BLaER1 treated with 17β-estradiol and CSF1 and Interleukin-3, amounts not matched to agents 10 nM and 100 nM (cell line): ENCODE results near the gene HYI.
A peak's percentile ranks its signal among the peaks of the same experiment; 100 is the strongest.

Experiments used
- H3K27ac ChIP-seq, 11 experiments: shearing (Covaris generic); formaldehyde crosslinking; 2 replicates each; pipeline ENCODE4 v1.8.1; 2022
- H3K27me3 ChIP-seq, 11 experiments: shearing (Covaris generic); formaldehyde crosslinking; 2 replicates each; pipeline ENCODE4 v1.8.1; 2022
- H3K36me3 ChIP-seq, 11 experiments: shearing (Covaris generic); formaldehyde crosslinking; 2 replicates each; pipeline ENCODE4 v1.8.1; 2022
- H3K4me1 ChIP-seq, 10 experiments: shearing (Covaris generic); formaldehyde crosslinking; 2 replicates each; pipeline ENCODE4 v1.8.1; 2022
- H3K4me2 ChIP-seq, 11 experiments: shearing (Covaris generic); formaldehyde crosslinking; 2 replicates each; pipeline ENCODE4 v1.8.1; 2022
- H3K4me3 ChIP-seq, 10 experiments: shearing (Covaris generic); formaldehyde crosslinking; 2 replicates each; pipeline ENCODE4 v1.8.1; 2022
- H3K9ac ChIP-seq, 11 experiments: shearing (Covaris generic); formaldehyde crosslinking; 2 replicates each; pipeline ENCODE4 v1.8.1; 2022
- H3K9me3 ChIP-seq, 11 experiments: shearing (Covaris generic); formaldehyde crosslinking; replicated peaks in 1 of 11; 2 replicates each; pipeline ENCODE4 v1.8.1; 2022
- H4K20me1 ChIP-seq, 11 experiments: shearing (Covaris generic); formaldehyde crosslinking; 2 replicates each; pipeline ENCODE4 v1.8.1; 2022
- Cebpa-rat ChIP-seq, 11 experiments: shearing (Covaris generic); IDR thresholded peaks; 2 replicates each; pipeline ENCODE4 v1.8.1; 2022

HYI gene

DNA sequence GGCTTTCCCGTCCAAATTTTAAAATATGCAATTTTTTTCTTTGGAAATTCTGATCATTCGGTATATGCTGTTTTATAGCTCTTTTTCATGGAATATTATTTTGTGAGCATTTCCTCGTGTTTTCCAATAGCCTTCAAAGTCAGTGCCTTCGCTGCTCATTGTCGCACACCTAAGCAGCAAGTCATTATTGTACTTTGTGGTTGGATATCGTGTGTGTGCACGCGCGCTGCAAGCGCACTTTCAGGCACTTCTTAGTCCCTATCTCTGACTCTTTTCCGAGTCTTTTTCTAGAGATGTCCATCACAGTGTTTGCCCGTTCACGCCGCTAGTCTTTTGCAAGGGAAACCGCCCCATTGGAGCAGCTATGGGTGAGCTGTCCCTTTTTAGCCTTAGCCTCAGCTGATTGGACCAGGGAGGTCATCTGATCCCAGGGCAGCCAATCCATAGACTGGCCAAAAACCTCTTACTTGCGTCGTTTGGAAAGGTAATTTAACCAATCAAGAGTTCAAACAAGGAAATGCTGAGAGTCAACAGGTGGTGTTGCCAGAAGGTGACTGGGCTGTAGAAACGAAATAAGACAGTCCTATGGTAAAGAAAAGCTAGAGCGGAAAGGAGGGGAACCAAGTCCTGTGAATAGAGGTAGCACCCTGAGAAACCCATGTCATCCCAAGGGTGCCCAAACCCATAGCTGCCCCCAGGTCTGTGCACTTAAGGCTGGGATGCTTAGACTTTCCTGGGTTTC, 710 bp upstream of the HYI start:
- Histone ChIP-seq H4K20me1 (peaks cover 0 to 35% (median 0%) of the 10 kb centered on the region in 11 experiments; a peak in 3 of 22 replicates), H3K27ac (peak overlapping the region; percentile 51 to 79 (median 70); a peak in 21 of 22 replicates), H3K9ac (peak overlapping the region; percentile 67 to 83 (median 80)), H3K36me3 (peaks cover 20 to 32% (median 29%) of the 10 kb centered on the region in 11 experiments), H3K9me3 (no peaks in the 10 kb centered on the region), H3K27me3 (no peaks in the 10 kb centered on the region), H3K4me2 (peak overlapping the region; percentile 76 to 96 (median 91)), H3K4me1 (peaks cover 10 to 28% (median 25%) of the 10 kb centered on the region in 10 experiments), H3K4me3 (peak overlapping the region; percentile 55 to 71 (median 60))
- TF ChIP-seq Cebpa-rat (IDR thresholded peaks at IDR 0.05) = no peak

DNA sequence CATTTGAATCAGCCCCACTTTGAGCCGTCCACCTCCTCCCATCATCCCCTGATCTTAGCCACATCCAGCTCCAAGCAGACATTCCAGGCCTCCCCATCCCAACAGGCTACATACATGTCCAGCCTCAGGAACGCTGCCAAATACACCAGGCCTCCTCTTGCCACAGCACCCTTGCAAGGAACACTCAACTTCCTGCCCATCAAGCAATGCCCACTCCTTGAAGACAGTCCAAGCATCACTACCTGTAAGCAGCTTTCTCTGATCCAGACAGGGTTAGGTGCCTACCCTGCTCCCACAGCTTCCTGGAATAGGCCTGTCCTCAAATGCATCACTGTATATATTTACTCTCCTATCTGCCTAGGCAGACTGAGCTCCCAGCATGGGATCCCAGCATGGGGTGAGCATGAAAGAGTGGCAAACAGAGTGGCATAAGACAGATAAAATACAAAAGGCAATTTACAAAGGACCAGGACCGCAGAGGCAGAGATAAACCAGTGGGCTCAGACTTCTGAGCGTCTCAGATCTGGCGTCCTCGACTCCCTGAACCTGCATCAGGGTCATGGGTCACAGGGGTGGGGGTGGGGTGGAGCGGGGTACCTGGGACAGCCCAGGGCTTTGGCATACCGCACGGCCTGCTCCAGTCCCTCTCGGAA, 816 bp downstream of the HYI start:
- Histone ChIP-seq H3K9ac (peak overlapping the region; percentile 67 to 83 (median 80); a peak in 21 of 22 replicates), H3K4me2 (peak overlapping the region; percentile 69 to 94 (median 86)), H3K27me3 (no peaks in the 10 kb centered on the region), H3K9me3 (no peaks in the 10 kb centered on the region), H3K4me3 (peak overlapping the region; percentile 55 to 71 (median 60)), H3K36me3 (peaks cover 36 to 48% (median 44%) of the 10 kb centered on the region in 11 experiments), H3K4me1 (peaks cover 10 to 28% (median 25%) of the 10 kb centered on the region in 10 experiments), H4K20me1 (peaks cover 0 to 50% (median 0%) of the 10 kb centered on the region in 11 experiments; a peak in 3 of 22 replicates), H3K27ac (peak overlapping the region; percentile 45 to 78 (median 66); a peak in 17 of 22 replicates)
- TF ChIP-seq Cebpa-rat (IDR thresholded peaks at IDR 0.05) = no peak

DNA sequence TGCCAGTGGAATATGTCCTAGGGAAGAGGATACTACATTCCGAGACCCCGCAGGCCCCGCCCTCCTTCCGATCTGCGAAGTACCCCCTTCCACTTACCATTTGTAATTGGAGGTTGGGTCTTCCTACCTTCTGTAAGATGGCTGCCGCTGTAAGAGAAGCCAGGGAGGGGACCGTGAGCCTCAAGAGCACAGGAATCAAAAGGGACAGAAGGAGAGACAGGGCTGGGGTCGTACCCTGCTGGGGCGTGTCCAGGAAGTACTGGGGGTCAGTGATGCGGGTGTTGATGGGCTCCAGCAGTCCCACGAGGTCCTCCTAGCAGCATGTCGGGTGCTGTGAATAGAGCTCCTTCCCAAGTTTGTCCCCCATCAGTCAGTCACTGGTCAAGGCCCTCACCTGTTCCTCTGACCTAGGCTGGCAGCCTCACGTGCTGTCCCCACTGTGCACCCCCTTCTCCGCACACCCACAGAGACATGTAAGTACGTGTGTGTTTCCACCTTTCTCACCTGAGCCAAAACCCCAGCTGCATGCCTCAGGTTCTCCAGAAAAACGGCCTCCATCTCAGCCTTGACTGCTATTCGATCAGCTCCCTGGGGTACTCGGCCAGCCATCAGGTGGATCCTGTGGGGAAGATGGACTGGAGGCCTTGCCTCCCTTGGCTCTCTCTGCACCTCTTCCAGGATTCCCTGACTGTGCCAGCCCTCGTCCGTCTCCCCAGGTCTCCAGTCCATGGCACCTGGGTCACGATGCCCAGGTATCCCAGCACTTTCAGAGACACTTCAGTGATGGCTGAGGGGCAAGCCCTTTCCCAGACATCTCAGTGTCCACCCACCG, 1.8 kb downstream of the HYI start:
- Histone ChIP-seq H3K9me3 (no peaks in the 10 kb centered on the region), H3K4me2 (peak overlapping the region in 6 of 11 experiments; percentile 1 to 93 (median 87); a peak in 5 of 22 replicates), H3K4me1 (peaks cover 10 to 28% (median 25%) of the 10 kb centered on the region in 10 experiments), H3K27me3 (no peaks in the 10 kb centered on the region), H3K27ac (no peak overlapping the region), H3K36me3 (peaks cover 46 to 58% (median 54%) of the 10 kb centered on the region in 11 experiments), H4K20me1 (peaks cover 0 to 50% (median 0%) of the 10 kb centered on the region in 11 experiments; a peak in 4 of 22 replicates), H3K4me3 (no peak overlapping the region), H3K9ac (no peak overlapping the region)
- no peak for TF ChIP-seq Cebpa-rat (IDR thresholded peaks at IDR 0.05)

DNA sequence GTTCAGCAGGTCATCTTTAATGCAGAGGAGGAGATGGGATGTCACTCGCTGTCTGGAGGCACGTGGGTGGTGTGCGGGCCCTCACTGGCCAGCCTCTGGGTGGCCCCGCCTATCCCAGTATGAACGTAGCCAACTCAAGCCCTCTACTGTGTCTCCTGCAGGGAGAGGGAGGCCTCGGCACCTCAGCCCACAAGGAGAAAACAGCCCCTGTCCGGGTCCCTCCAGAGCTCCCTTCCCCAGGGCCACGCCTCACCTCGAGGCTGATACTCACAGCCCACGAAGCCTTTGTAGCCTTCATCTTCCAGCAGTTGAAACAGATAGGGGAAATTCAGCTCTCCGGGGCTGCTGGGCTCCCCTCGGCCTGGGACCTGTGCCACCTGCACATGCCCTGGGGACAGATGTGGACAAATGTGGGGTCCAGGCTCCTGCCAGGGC, 2.6 kb downstream of the HYI start:
- Histone ChIP-seq H3K27ac (no peak overlapping the region), H3K9ac (no peak overlapping the region), H3K27me3 (no peaks in the 10 kb centered on the region), H3K4me1 (peaks cover 10 to 28% (median 25%) of the 10 kb centered on the region in 10 experiments), H3K4me2 (no peak overlapping the region), H4K20me1 (peaks cover 0 to 56% (median 3%) of the 10 kb centered on the region in 11 experiments; a peak in 4 of 22 replicates), H3K4me3 (no peak overlapping the region), H3K36me3 (peaks cover 53 to 65% (median 62%) of the 10 kb centered on the region in 11 experiments), H3K9me3 (no peaks in the 10 kb centered on the region)
- no peak for TF ChIP-seq Cebpa-rat (IDR thresholded peaks at IDR 0.05)

DNA sequence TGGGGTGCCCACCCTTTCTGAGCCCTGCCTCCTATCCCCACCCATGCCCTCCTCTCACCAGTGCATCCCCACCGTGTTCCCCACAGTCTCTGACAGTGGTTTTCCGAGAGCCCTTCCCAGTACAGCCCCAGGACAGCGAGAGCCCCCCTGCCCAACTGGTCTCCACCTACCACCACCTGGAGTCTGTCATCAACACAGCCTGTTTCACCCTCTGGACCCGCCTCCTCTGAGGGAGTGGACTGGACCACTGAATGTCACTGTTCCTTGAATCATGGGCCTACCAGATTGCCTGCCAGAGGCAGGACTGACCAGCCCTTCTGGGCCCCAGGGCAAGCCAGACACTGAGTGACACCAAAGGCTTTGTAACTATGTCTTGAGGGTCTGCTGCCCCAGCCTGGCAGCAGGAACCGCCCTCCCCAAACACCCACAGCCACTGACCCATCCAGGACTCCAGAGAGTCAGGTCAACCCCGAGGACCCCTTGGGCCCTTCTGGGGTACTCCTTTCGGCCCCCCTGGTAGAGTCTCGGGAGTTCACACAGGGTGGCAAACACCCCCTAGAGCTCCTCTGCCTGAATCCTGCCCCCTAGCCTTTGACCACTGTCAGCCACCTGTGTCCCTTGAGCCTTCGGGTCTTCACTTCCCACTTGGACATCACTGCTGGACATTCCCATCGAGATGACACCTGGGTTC, 3.3 kb downstream of the HYI start:
- no peaks in the 10 kb centered on the region for H3K9me3 ChIP-seq
- peaks cover 0 to 64% (median 3%) of the 10 kb centered on the region in 11 experiments; a peak in 5 of 22 replicates for H4K20me1 ChIP-seq
- H3K4me3 ChIP-seq = no peak overlapping the region
- no peak for TF ChIP-seq Cebpa-rat (IDR thresholded peaks at IDR 0.05)
- peaks cover 10 to 28% (median 25%) of the 10 kb centered on the region in 10 experiments for H3K4me1 ChIP-seq
- peaks cover 61 to 73% (median 70%) of the 10 kb centered on the region in 11 experiments for H3K36me3 ChIP-seq
- H3K4me2 ChIP-seq = no peak overlapping the region
- H3K27ac ChIP-seq = no peak overlapping the region
- no peak overlapping the region for H3K9ac ChIP-seq
- H3K27me3 ChIP-seq = no peaks in the 10 kb centered on the region

DNA sequence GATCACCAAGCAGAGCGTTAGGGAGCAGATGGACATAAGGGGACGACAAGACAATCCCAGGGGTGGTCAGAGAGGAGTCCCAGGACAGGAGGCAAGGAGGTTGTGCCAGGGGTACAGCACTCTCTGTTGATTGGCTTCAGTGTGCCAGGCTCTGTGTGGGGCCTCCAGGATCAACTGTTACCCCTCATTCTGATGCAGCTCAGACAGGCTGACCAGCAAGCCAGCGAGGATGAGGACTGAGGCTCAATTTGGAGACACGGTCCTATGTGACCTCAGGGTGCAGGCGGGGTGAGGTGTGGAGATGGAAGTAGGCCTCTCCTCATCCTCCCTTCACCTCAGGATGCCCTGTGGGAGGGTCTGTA, 4.0 kb downstream of the HYI start:
- H4K20me1 ChIP-seq = peaks cover 0 to 71% (median 3%) of the 10 kb centered on the region in 11 experiments; a peak in 5 of 22 replicates
- H3K9me3 ChIP-seq = no peaks in the 10 kb centered on the region
- no peak for TF ChIP-seq Cebpa-rat (IDR thresholded peaks at IDR 0.05)
- H3K4me1 ChIP-seq = peaks cover 7 to 26% (median 21%) of the 10 kb centered on the region in 10 experiments
- H3K4me2 ChIP-seq = no peak overlapping the region
- no peak overlapping the region for H3K27ac ChIP-seq
- no peak overlapping the region for H3K9ac ChIP-seq
- peaks cover 68 to 80% (median 77%) of the 10 kb centered on the region in 11 experiments for H3K36me3 ChIP-seq
- H3K27me3 ChIP-seq = no peaks in the 10 kb centered on the region
- H3K4me3 ChIP-seq = no peak overlapping the region

DNA sequence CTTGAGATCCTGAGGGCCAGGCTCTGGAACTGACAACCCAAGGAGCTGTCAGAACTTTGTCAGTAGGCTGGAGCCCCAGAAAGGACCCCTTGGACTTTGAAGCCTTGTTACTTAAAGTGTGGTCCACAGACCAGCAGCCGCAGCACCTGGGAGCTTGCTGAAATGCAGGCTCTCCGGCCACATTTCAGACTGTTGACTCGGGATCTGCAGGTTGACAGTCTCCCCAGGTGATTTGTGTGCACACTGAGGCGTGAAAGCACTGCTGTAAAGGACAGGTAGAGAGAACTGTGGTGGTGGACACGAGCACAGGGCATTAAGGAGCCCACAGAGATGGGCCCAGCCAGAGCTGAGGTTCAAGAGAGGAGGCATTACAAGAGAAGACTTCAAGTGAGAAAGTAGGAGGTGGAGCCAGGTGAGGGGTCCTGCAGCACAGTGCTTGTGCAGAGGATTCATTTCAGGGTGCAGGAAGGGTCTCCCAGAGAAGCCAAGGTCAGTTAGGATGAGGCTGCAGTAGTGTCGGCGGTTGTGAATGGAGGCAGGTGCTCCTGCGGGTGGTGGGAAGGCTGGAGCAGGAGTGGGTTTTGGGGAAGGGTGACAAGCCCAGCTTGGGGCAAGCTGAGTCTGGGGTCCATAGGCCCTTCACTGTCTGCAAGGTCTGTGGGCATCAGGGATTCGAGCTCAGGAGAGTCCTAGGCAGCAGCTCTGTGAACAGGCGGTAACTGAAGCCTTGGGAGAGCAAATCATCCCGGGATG, 4.6 kb downstream of the HYI start:
- Histone ChIP-seq H3K9me3 (no peaks in the 10 kb centered on the region), H4K20me1 (peaks cover 0 to 76% (median 3%) of the 10 kb centered on the region in 11 experiments; a peak in 5 of 22 replicates), H3K9ac (no peak overlapping the region), H3K36me3 (peaks cover 74 to 85% (median 82%) of the 10 kb centered on the region in 11 experiments), H3K4me3 (no peak overlapping the region), H3K4me1 (peaks cover 2 to 20% (median 16%) of the 10 kb centered on the region in 10 experiments), H3K4me2 (no peak overlapping the region), H3K27me3 (no peaks in the 10 kb centered on the region), H3K27ac (no peak overlapping the region)
- no peak for TF ChIP-seq Cebpa-rat (IDR thresholded peaks at IDR 0.05)
